A549 (cell line): ENCODE measurements around the gene GRB14.

ENCODE experiments used
- EHMT2 ChIP-seq: fragments of 200-600 bp; sonication (generic); IDR thresholded peaks from 2 replicates; pipeline ENCODE4 v1.6.1; 2016; ENCODE audit warnings: antibody characterized with exemption, low read depth, mild to moderate bottlenecking, moderate library complexity
- HDAC2 ChIP-seq: fragments of 200-600 bp; sonication (generic); IDR thresholded peaks from 2 replicates; pipeline ENCODE4 v1.6.1; 2016
- POLR2A ChIP-seq: IDR thresholded peaks from 2 replicates; pipeline ENCODE4 v1.6.1; 2012; ENCODE audit warnings: mild to moderate bottlenecking, low read length
- POLR2AphosphoS2 ChIP-seq: conservative IDR thresholded peaks from 2 replicates; pipeline ENCODE4 v1.6.1; 2012; ENCODE audit warnings: low read length, improper control_type of control experiment, inconsistent platforms
- RAD21 ChIP-seq, 2 experiments: fragments of >200 bp in 1 of 2; sonication (Bioruptor Twin) in 1 of 2; formaldehyde crosslinking in 1 of 2; IDR thresholded peaks in 1 of 2; conservative IDR thresholded peaks in 1 of 2; 2 replicates in 1 of 2; 3 replicates in 1 of 2; pipeline ENCODE4 v1.6.1; 2012 to 2018; ENCODE audit warnings: inconsistent platforms in 1 of 2
- REST ChIP-seq: fragments of 200-600 bp; sonication (generic); IDR thresholded peaks from 2 replicates; pipeline ENCODE4 v1.6.1; 2016; ENCODE audit warnings: antibody characterized with exemption, mild to moderate bottlenecking, moderate library complexity
- ZNF302 ChIP-seq: fragments of 250-450 bp; sonication (Bioruptor Pico); IDR thresholded peaks from 2 replicates; pipeline ENCODE4 v1.9.0; 2021; ENCODE audit warnings: inconsistent platforms, mild to moderate bottlenecking, moderate library complexity
- TF ChIP-seq, protein P1 (sequence below): fragments of >200 bp; sonication (Bioruptor Twin); formaldehyde crosslinking; IDR thresholded peaks from 3 replicates; pipeline ENCODE4 v1.5.1; 2016

DNA sequence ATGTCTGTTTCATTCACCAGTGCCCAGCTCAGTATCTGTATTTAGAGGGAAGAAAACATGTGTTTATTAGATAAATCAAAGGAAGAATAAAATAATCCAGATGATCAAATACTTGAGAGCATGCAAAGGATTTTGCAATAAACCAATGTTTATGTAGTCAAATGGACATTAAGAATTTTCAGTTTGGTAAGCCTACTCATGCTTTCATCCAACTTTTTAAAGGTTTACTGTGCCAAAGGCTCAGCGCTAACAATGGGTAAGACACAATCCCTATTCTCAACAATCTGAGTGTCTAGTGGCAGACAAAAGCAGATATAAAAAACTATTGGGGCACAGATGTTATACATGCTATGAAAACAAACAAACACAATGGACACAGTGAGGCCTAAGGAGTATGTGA lies 26.3 kb downstream of the GRB14 start:
- TF ChIP-seq, protein P1, sequence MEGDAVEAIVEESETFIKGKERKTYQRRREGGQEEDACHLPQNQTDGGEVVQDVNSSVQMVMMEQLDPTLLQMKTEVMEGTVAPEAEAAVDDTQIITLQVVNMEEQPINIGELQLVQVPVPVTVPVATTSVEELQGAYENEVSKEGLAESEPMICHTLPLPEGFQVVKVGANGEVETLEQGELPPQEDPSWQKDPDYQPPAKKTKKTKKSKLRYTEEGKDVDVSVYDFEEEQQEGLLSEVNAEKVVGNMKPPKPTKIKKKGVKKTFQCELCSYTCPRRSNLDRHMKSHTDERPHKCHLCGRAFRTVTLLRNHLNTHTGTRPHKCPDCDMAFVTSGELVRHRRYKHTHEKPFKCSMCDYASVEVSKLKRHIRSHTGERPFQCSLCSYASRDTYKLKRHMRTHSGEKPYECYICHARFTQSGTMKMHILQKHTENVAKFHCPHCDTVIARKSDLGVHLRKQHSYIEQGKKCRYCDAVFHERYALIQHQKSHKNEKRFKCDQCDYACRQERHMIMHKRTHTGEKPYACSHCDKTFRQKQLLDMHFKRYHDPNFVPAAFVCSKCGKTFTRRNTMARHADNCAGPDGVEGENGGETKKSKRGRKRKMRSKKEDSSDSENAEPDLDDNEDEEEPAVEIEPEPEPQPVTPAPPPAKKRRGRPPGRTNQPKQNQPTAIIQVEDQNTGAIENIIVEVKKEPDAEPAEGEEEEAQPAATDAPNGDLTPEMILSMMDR: no peak
- no peak for TF ChIP-seq ZNF302 (CRISPR knock-in tag)
- no peak for TF ChIP-seq POLR2A
- no peak for TF ChIP-seq POLR2AphosphoS2
- TF ChIP-seq REST: no peak
- TF ChIP-seq RAD21 (conservative IDR thresholded peaks at IDR 0.05 in 1 of 2, IDR thresholded peaks at IDR 0.05 in 1 of 2): no peak
- no peak for TF ChIP-seq EHMT2
- no peak for TF ChIP-seq HDAC2
